Smooth muscle cell (in vitro differentiated cells): ENCODE measurements around the gene PRIMPOL. TPM values are rescaled to one million over a fixed set of nuclear protein-coding genes. Genes with fewer than 3 reads are reported as not detected.
A peak's percentile ranks its signal among the peaks of the same experiment; 100 is the strongest.

Experiments used
- DNase-seq: peaks from one replicate; lab custom pipeline; 2025; ENCODE audit not compliant: unreplicated experiment; lab: John Stamatoyannopoulos, UW
- H2AFZ ChIP-seq: fragments of 200-600 bp; sonication (generic); 2 replicates; pipeline ENCODE4 v1.6.0; 2016; ENCODE audit warnings: antibody characterized with exemption, low read depth, mild to moderate bottlenecking
- H3F3A ChIP-seq: fragments of 200-600 bp; sonication (generic); 2 replicates; pipeline ENCODE4 v1.6.0; 2017; ENCODE audit warnings: antibody characterized with exemption, low read depth
- H3K27ac ChIP-seq: fragments of 200-600 bp; sonication (generic); 2 replicates; pipeline ENCODE4 v1.5.1; 2016; ENCODE audit warnings: low read depth, mild to moderate bottlenecking
- H3K27me3 ChIP-seq: fragments of 200-600 bp; sonication (generic); 2 replicates; pipeline ENCODE4 v1.6.1; 2016; ENCODE audit warnings: low read depth, mild to moderate bottlenecking
- H3K36me3 ChIP-seq: fragments of 200-600 bp; sonication (generic); 2 replicates; pipeline ENCODE4 v1.5.1; 2016; ENCODE audit warnings: low read depth
- H3K4me1 ChIP-seq: fragments of 200-600 bp; sonication (generic); 2 replicates; pipeline ENCODE4 v1.5.1; 2016; ENCODE audit warnings: low read depth
- H3K4me2 ChIP-seq: fragments of 200-600 bp; sonication (generic); 2 replicates; pipeline ENCODE4 v1.6.0; 2016; ENCODE audit warnings: mild to moderate bottlenecking
- H3K4me3 ChIP-seq: fragments of 200-600 bp; sonication (generic); 2 replicates; pipeline ENCODE4 v1.5.1; 2016; ENCODE audit warnings: mild to moderate bottlenecking
- H3K79me2 ChIP-seq: fragments of 200-600 bp; sonication (generic); 2 replicates; pipeline ENCODE4 v1.6.0; 2016; ENCODE audit warnings: low read depth, mild to moderate bottlenecking
- H3K9ac ChIP-seq: fragments of 200-600 bp; sonication (generic); 2 replicates; pipeline ENCODE4 v1.6.0; 2016; ENCODE audit warnings: low read depth
- H3K9me3 ChIP-seq: fragments of 200-600 bp; sonication (generic); replicated peaks from 2 replicates; pipeline ENCODE4 v1.5.1; 2016; ENCODE audit warnings: low read depth
- H4K20me1 ChIP-seq: fragments of 200-600 bp; sonication (generic); 2 replicates; pipeline ENCODE4 v1.6.0; 2016; ENCODE audit warnings: low read depth
- CTCF ChIP-seq: fragments of 200-600 bp; sonication (generic); IDR thresholded peaks from 2 replicates; pipeline ENCODE4 v1.5.1; 2017; ENCODE audit warnings: borderline replicate concordance, mild to moderate bottlenecking, antibody characterized with exemption; ENCODE audit not compliant: insufficient read depth, poor library complexity, severe bottlenecking
- WGBS: methylation state at CpG from one replicate; pipeline ENCODE4 v1.1.7; 2016; ENCODE audit warnings: low lambda C conversion rate; 5-methylcytosine and 5-hydroxymethylcytosine counted together
- polyA plus RNA-seq: library from polyadenylated mRNA; unstranded; fragments of >200 nt; fragmentation: Nextera tagmentation; extraction: Ambion mirVana; gene quantifications from 2 replicates; pipeline ENCODE4 v1.2.1, GENCODE V29; 2016
- total RNA-seq: library from RNA; depleted of rRNA; stranded (reverse); fragments of >200 nt; gene quantifications from 2 replicates; pipeline ENCODE4 v1.2.3, GENCODE V29; 2014

Gene PRIMPOL
- total and polyA plus RNA-seq, 2 experiments from 2014 or later, result 7.5 to 15.4 TPM

DNA sequence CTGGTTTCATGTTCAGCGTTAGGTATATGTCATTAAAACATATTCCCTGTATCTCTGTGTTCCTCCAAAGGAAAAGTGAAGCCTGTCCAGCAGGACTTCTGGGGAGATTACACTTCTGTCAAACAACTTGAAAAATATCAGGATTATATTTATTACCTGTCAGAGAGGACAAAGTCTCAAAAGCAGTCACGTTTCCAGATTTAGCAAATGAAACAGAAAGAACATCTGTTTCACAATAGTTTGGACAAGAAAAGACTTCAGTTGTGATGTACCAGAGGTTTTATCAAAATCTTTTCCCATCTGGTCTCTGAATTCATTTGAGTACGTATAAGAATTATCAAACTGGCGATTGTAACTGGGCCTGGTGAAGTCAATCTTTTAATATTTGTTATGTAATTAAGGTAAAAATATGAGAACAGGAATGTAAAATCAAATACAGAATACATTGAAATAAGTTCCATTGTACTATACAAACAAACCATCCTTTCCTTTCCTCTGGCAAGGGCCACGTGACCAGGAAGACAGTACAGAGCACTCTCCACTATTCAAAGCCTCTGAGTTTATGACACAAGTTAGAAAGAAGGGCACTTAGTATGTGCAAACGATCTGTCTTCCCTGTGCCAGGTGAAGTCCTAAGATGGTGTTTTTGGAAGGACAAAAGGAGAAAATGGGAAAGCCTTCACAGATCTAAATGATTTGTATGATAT, 3.5 kb upstream of the PRIMPOL start:
- no peak overlapping the region for H3K4me2 ChIP-seq
- WGBS, result 83% methylated on average over 6 of the region's 6 CpGs

GRCh38 chr4:184647266-184648053, 2.1 kb upstream of the PRIMPOL start:
- WGBS, result 46% methylated on average over 7 of the region's 7 CpGs
- DNase-seq, result no peak

More for the DNA sequence above, 3.5 kb upstream of the PRIMPOL start:
- H3K79me2 ChIP-seq, result peaks cover 59% of the 10 kb centered on the region
- no peaks in the 10 kb centered on the region for H3K27me3 ChIP-seq
- no peaks in the 10 kb centered on the region for H3K36me3 ChIP-seq
- no peak for DNase-seq
- no peak overlapping the region for H3K9ac ChIP-seq
- no peak overlapping the region for H3K4me3 ChIP-seq
- no peak for TF ChIP-seq CTCF
- no peaks in the 10 kb centered on the region for H3K9me3 ChIP-seq
- no peak overlapping the region for H3K27ac ChIP-seq
- no peak overlapping the region for H2AFZ ChIP-seq
- H4K20me1 ChIP-seq, result peaks cover 64% of the 10 kb centered on the region
- peaks cover 14% of the 10 kb centered on the region for H3F3A ChIP-seq
- H3K4me1 ChIP-seq, result peaks cover 34% of the 10 kb centered on the region

GRCh38 chr4:184648054-184648312, 1.6 kb upstream of the PRIMPOL start:
- H3K27ac ChIP-seq, result peak overlapping the region; percentile 97
- H3K4me2 ChIP-seq, result peak overlapping the region; percentile 94
- no peak for DNase-seq
- peak overlapping the region; percentile 98 for H3K4me3 ChIP-seq
- TF ChIP-seq CTCF, result no peak
- WGBS, result 1% methylated on average over 6 of the region's 6 CpGs
- H2AFZ ChIP-seq, result no peak overlapping the region
- no peaks in the 10 kb centered on the region for H3K36me3 ChIP-seq
- H3K27me3 ChIP-seq, result no peaks in the 10 kb centered on the region
- H4K20me1 ChIP-seq, result peaks cover 47% of the 10 kb centered on the region
- H3K9me3 ChIP-seq, result no peaks in the 10 kb centered on the region
- H3K79me2 ChIP-seq, result peaks cover 40% of the 10 kb centered on the region
- H3F3A ChIP-seq, result peaks cover 14% of the 10 kb centered on the region
- peaks cover 34% of the 10 kb centered on the region for H3K4me1 ChIP-seq
- H3K9ac ChIP-seq, result peak overlapping the region; percentile 93

More at GRCh38 chr4:184647266-184648053, 2.1 kb upstream of the PRIMPOL start:
- no peak for TF ChIP-seq CTCF
- Histone ChIP-seq H4K20me1 (peaks cover 51% of the 10 kb centered on the region), H3K4me3 (peak overlapping the region; percentile 98), H3K4me2 (peak overlapping the region; percentile 94), H3K9ac (peak overlapping the region; percentile 93), H3K27ac (peak overlapping the region; percentile 97), H3K79me2 (peaks cover 45% of the 10 kb centered on the region), H3K36me3 (no peaks in the 10 kb centered on the region), H3F3A (peaks cover 14% of the 10 kb centered on the region), H3K9me3 (no peaks in the 10 kb centered on the region), H3K4me1 (peaks cover 34% of the 10 kb centered on the region), H3K27me3 (no peaks in the 10 kb centered on the region), H2AFZ (no peak overlapping the region)
